ENCODE results near the gene CACNA2D1.
A peak's percentile ranks its signal among the peaks of the same experiment; 100 is the strongest.

Gene CACNA2D1

DNA sequence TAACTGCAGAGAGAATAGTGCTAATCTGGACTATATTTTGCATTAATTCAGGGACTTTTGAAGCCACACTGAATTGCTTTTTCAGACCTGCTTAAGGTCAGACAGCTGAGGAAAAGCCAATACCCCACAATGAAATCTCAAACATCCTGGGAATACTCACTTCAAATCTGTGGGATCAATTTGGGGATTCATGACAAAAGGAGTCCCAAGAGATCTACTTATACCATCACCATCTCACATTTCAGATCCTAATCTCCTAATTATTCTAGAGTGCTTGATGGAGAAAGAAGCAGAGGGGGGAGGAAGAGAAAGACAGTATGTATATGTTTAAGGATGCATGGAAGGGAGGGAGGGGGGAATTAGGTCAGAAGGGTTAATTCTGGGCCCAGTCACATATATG is 202.2 kb downstream of the CACNA2D1 start:
- H4K91ac ChIP-seq (ENCODE audit: low read depth, low read length, poor library complexity), result no peak overlapping the region
- H3K9ac ChIP-seq (ENCODE audit: low read depth, low read length, poor library complexity), result no peak overlapping the region
- no peak overlapping the region for H3K23ac ChIP-seq (ENCODE audit: low read depth, low read length, poor library complexity)
- no peak overlapping the region for H3K27ac ChIP-seq (replicated peaks; ENCODE audit: low read length)
- H3K36me3 ChIP-seq (replicated peaks in 1 of 2; ENCODE audit: control insufficient read depth in 2 of 2, insufficient read depth in 2 of 2, low read length in 2 of 2), result no peaks in the 10 kb centered on the region
- no peak overlapping the region for H2AK5ac ChIP-seq (ENCODE audit: low read depth, low read length)
- H3K14ac ChIP-seq (ENCODE audit: low read length), result no peak overlapping the region
- no peaks in the 10 kb centered on the region for H3K9me3 ChIP-seq (replicated peaks in 1 of 2; ENCODE audit: control insufficient read depth in 2 of 2, insufficient read depth in 1 of 2, low read depth in 1 of 2, low read length in 2 of 2)
- no peak overlapping the region for H3K4me2 ChIP-seq (ENCODE audit: insufficient read depth, low read length, poor library complexity, severe bottlenecking)
- H2BK12ac ChIP-seq (ENCODE audit: low read length), result no peak overlapping the region
- H3K4ac ChIP-seq (ENCODE audit: low read length), result no peak overlapping the region
- H3K79me1 ChIP-seq (ENCODE audit: low read depth, low read length), result no peaks in the 10 kb centered on the region
- H2BK5ac ChIP-seq (ENCODE audit: low read length), result no peak overlapping the region
- H2AFZ ChIP-seq (ENCODE audit: low read length), result no peak overlapping the region
- no peaks in the 10 kb centered on the region for H3K27me3 ChIP-seq (ENCODE audit: control insufficient read depth in 3 of 3, insufficient read depth in 3 of 3, low read depth in 1 of 3, low read length in 3 of 3)
- no peak for DNase-seq (ENCODE audit: low spot score)
- H2BK120ac ChIP-seq (ENCODE audit: low read depth, low read length), result no peak overlapping the region
- H3K4me3 ChIP-seq (ENCODE audit: low read length in 2 of 2), result no peak overlapping the region
- H3K18ac ChIP-seq (ENCODE audit: low read length), result no peak overlapping the region
- no peak overlapping the region for H2BK15ac ChIP-seq (ENCODE audit: low read length)
- no peak overlapping the region for H4K8ac ChIP-seq (ENCODE audit: low read depth, low read length)
- no peaks in the 10 kb centered on the region for H3K4me1 ChIP-seq (ENCODE audit: control insufficient read depth in 2 of 2, insufficient read depth in 1 of 2, low read depth in 1 of 2, low read length in 2 of 2)

DNA sequence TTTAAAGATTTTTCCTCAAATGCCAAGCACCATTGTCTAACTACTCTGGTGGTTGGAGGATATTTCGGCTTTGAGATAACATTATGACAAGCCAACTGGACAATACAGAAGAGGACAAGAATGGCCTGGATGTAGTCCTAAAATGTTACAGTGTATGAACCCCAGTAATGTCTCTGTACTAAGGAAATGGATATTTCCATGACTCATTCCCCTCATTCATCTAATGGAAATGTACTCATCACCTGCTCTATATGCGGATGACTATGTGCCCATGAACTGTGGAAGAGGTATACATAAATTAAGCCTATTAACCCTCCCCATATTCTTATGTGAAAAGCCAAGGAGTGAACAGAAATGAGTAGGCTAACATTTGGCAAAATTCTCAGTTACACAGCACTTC is 207.9 kb downstream of the CACNA2D1 start:
- no peak overlapping the region for H3K23ac ChIP-seq (ENCODE audit: low read depth, low read length, poor library complexity)
- H2BK5ac ChIP-seq (ENCODE audit: low read length), result no peak overlapping the region
- H3K27me3 ChIP-seq (ENCODE audit: control insufficient read depth in 3 of 3, insufficient read depth in 3 of 3, low read depth in 1 of 3, low read length in 3 of 3), result no peaks in the 10 kb centered on the region
- H2BK15ac ChIP-seq (ENCODE audit: low read length), result no peak overlapping the region
- H2AFZ ChIP-seq (ENCODE audit: low read length), result no peak overlapping the region
- no peak overlapping the region for H4K91ac ChIP-seq (ENCODE audit: low read depth, low read length, poor library complexity)
- no peak overlapping the region for H2AK5ac ChIP-seq (ENCODE audit: low read depth, low read length)
- H3K79me1 ChIP-seq (ENCODE audit: low read depth, low read length), result no peaks in the 10 kb centered on the region
- H3K18ac ChIP-seq (ENCODE audit: low read length), result no peak overlapping the region
- no peak overlapping the region for H3K4ac ChIP-seq (ENCODE audit: low read length)
- no peaks in the 10 kb centered on the region for H3K36me3 ChIP-seq (replicated peaks in 1 of 2; ENCODE audit: control insufficient read depth in 2 of 2, insufficient read depth in 2 of 2, low read length in 2 of 2)
- H3K27ac ChIP-seq (replicated peaks; ENCODE audit: low read length), result no peak overlapping the region
- no peak overlapping the region for H4K8ac ChIP-seq (ENCODE audit: low read depth, low read length)
- H2BK120ac ChIP-seq (ENCODE audit: low read depth, low read length), result no peak overlapping the region
- H2BK12ac ChIP-seq (ENCODE audit: low read length), result no peak overlapping the region
- WGBS, 2 donors (ENCODE audit: extremely low coverage in 2 of 2, insufficient read length in 2 of 2, insufficient replicate concordance in 1 of 2), result no CpG with 5 or more reads among the region's 2 CpGs
- no peak overlapping the region for H3K4me2 ChIP-seq (ENCODE audit: insufficient read depth, low read length, poor library complexity, severe bottlenecking)
- no peak for DNase-seq (ENCODE audit: low spot score)
- no peaks in the 10 kb centered on the region for H3K9me3 ChIP-seq (replicated peaks in 1 of 2; ENCODE audit: control insufficient read depth in 2 of 2, insufficient read depth in 1 of 2, low read depth in 1 of 2, low read length in 2 of 2)
- no peaks in the 10 kb centered on the region for H3K4me1 ChIP-seq (ENCODE audit: control insufficient read depth in 2 of 2, insufficient read depth in 1 of 2, low read depth in 1 of 2, low read length in 2 of 2)
- no peak overlapping the region for H3K14ac ChIP-seq (ENCODE audit: low read length)
- no peak overlapping the region for H3K4me3 ChIP-seq (ENCODE audit: low read length in 2 of 2)
- no peak overlapping the region for H3K9ac ChIP-seq (ENCODE audit: low read depth, low read length, poor library complexity)

DNA sequence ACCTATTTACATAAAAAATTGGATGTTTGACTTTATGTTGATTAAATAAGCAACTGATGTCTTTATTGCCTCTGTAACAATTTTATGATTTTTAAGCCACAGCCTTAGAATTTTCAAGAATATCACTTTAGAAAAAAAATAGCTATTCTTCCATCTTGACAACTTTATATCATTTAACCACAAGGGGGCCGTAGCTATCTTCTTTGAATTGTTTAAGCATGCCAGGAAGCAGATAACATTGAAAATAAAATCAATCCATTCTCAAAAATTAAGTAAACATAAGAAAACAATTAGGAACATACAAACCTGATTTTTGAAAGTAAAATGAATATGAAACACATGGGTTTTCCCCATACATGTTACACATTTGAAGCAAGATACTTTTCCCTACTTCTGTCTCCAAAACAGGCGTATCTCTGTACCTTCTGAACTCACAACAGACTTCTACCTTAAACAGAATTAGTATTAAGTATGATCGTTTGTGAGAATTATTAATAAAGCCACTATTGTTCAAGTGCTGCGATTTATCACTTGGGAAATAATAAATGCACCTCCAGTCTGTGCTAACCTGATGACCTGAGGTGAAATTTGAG is 209.0 kb downstream of the CACNA2D1 start:
- Histone ChIP-seq H3K36me3 (replicated peaks in 1 of 2; ENCODE audit: control insufficient read depth in 2 of 2, insufficient read depth in 2 of 2, low read length in 2 of 2) (no peaks in the 10 kb centered on the region), H2BK15ac (ENCODE audit: low read length) (no peak overlapping the region), H2AFZ (ENCODE audit: low read length) (no peak overlapping the region), H3K4me3 (ENCODE audit: low read length in 2 of 2) (no peak overlapping the region), H3K27ac (replicated peaks; ENCODE audit: low read length) (no peak overlapping the region), H3K79me1 (ENCODE audit: low read depth, low read length) (no peaks in the 10 kb centered on the region), H3K9ac (ENCODE audit: low read depth, low read length, poor library complexity) (no peak overlapping the region), H3K4ac (ENCODE audit: low read length) (no peak overlapping the region), H3K4me1 (ENCODE audit: control insufficient read depth in 2 of 2, insufficient read depth in 1 of 2, low read depth in 1 of 2, low read length in 2 of 2) (no peaks in the 10 kb centered on the region), H2BK12ac (ENCODE audit: low read length) (no peak overlapping the region), H3K9me3 (replicated peaks in 1 of 2; ENCODE audit: control insufficient read depth in 2 of 2, insufficient read depth in 1 of 2, low read depth in 1 of 2, low read length in 2 of 2) (no peaks in the 10 kb centered on the region), H2BK5ac (ENCODE audit: low read length) (no peak overlapping the region), H2BK120ac (ENCODE audit: low read depth, low read length) (no peak overlapping the region), H4K91ac (ENCODE audit: low read depth, low read length, poor library complexity) (no peak overlapping the region), H3K14ac (ENCODE audit: low read length) (no peak overlapping the region), H3K27me3 (ENCODE audit: control insufficient read depth in 3 of 3, insufficient read depth in 3 of 3, low read depth in 1 of 3, low read length in 3 of 3) (no peaks in the 10 kb centered on the region), H3K18ac (ENCODE audit: low read length) (no peak overlapping the region), H3K4me2 (ENCODE audit: insufficient read depth, low read length, poor library complexity, severe bottlenecking) (no peak overlapping the region), H2AK5ac (ENCODE audit: low read depth, low read length) (no peak overlapping the region), H3K23ac (ENCODE audit: low read depth, low read length, poor library complexity) (no peak overlapping the region), H4K8ac (ENCODE audit: low read depth, low read length) (no peak overlapping the region)
- WGBS, 2 donors (ENCODE audit: extremely low coverage in 2 of 2, insufficient read length in 2 of 2, insufficient replicate concordance in 1 of 2), result no CpG with 5 or more reads among the region's 4 CpGs
- DNase-seq (ENCODE audit: low spot score), result peak; percentile 23

DNA sequence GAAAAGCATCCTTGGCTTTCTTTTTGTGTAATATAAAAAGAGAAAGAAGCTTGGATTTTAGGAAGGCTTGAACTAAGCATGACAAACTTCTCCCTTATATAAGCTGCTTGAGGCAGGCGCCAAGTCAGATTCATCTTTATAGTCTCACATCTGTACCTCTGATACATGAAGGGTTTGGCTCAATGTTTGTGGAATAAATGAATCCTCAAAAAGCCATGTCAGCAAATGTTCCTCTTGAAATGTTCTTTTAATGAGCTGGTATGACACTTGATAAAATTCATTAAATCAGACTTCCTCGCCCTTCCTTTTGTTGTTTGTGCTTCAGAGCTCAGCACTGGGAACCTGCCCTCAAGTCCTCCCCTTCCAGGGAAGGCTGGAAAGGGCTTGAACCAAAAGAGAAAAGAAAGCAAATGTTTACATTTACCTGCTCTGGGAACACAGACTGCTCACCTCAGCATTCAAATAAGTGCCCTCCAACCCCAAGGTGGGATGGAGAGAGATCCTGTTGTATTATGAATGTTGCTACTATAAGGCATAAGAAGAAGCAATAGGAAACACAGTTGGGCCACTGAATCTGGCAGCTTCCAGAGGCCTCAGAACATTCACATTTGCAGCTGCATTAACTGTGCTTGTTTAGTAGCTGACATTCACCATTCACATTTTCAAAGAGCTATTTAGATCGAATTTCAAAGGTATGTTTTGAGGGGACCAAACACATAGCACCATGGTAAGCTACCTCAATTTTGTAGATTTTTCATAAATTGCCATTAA is 212.6 kb downstream of the CACNA2D1 start:
- H2BK5ac ChIP-seq (ENCODE audit: low read length), result no peak overlapping the region
- no peak overlapping the region for H4K8ac ChIP-seq (ENCODE audit: low read depth, low read length)
- H3K4me2 ChIP-seq (ENCODE audit: insufficient read depth, low read length, poor library complexity, severe bottlenecking), result no peak overlapping the region
- no peaks in the 10 kb centered on the region for H3K4me1 ChIP-seq (ENCODE audit: control insufficient read depth in 2 of 2, insufficient read depth in 1 of 2, low read depth in 1 of 2, low read length in 2 of 2)
- no peak overlapping the region for H2AFZ ChIP-seq (ENCODE audit: low read length)
- no peak overlapping the region for H2BK15ac ChIP-seq (ENCODE audit: low read length)
- no peak overlapping the region for H3K4me3 ChIP-seq (ENCODE audit: low read length in 2 of 2)
- DNase-seq (ENCODE audit: low spot score), result no peak
- no peak overlapping the region for H3K23ac ChIP-seq (ENCODE audit: low read depth, low read length, poor library complexity)
- no peak overlapping the region for H3K9ac ChIP-seq (ENCODE audit: low read depth, low read length, poor library complexity)
- H4K91ac ChIP-seq (ENCODE audit: low read depth, low read length, poor library complexity), result no peak overlapping the region
- no peaks in the 10 kb centered on the region for H3K9me3 ChIP-seq (replicated peaks in 1 of 2; ENCODE audit: control insufficient read depth in 2 of 2, insufficient read depth in 1 of 2, low read depth in 1 of 2, low read length in 2 of 2)
- H3K18ac ChIP-seq (ENCODE audit: low read length), result no peak overlapping the region
- no peak overlapping the region for H3K27ac ChIP-seq (replicated peaks; ENCODE audit: low read length)
- no peak overlapping the region for H2BK120ac ChIP-seq (ENCODE audit: low read depth, low read length)
- H3K36me3 ChIP-seq (replicated peaks in 1 of 2; ENCODE audit: control insufficient read depth in 2 of 2, insufficient read depth in 2 of 2, low read length in 2 of 2), result no peaks in the 10 kb centered on the region
- no CpG with 5 or more reads among the region's 3 CpGs for WGBS, 2 donors (ENCODE audit: extremely low coverage in 2 of 2, insufficient read length in 2 of 2, insufficient replicate concordance in 1 of 2)
- no peak overlapping the region for H3K14ac ChIP-seq (ENCODE audit: low read length)
- no peaks in the 10 kb centered on the region for H3K27me3 ChIP-seq (ENCODE audit: control insufficient read depth in 3 of 3, insufficient read depth in 3 of 3, low read depth in 1 of 3, low read length in 3 of 3)
- no peak overlapping the region for H3K4ac ChIP-seq (ENCODE audit: low read length)
- no peaks in the 10 kb centered on the region for H3K79me1 ChIP-seq (ENCODE audit: low read depth, low read length)
- no peak overlapping the region for H2BK12ac ChIP-seq (ENCODE audit: low read length)
- H2AK5ac ChIP-seq (ENCODE audit: low read depth, low read length), result no peak overlapping the region
